Right atrium auricular region (tissue), 2 donors: ENCODE results near the gene TK2. TPM values are rescaled to one million over a fixed set of nuclear protein-coding genes. Genes with fewer than 3 reads are reported as not detected.
A peak's percentile ranks its signal among the peaks of the same experiment; 100 is the strongest.

Experiments used
- DNase-seq: peaks from one replicate; pipeline ENCODE4 v3.0.0-alpha.2; 2019; ENCODE audit warnings: low spot score
- H3K27ac ChIP-seq, 2 donors: fragments of 200-600 bp; sonication (generic); 1 replicate in 1 of 2; 2 replicates in 1 of 2; pipeline ENCODE4 v1.5.1; 2016 to 2019
- H3K27me3 ChIP-seq, 2 donors: fragments of 200-600 bp; sonication (generic); one replicate each; pipeline versions ENCODE4 v1.5.1 to v1.6.0; 2017 to 2019
- H3K36me3 ChIP-seq: fragments of 200-600 bp; sonication (generic); one replicate; pipeline ENCODE4 v1.5.1; 2016
- H3K4me1 ChIP-seq, 2 donors: fragments of 200-600 bp; sonication (generic); one replicate each; pipeline versions ENCODE4 v1.5.1 to v1.6.0; 2017 to 2019
- H3K4me3 ChIP-seq, 2 donors: fragments of 200-600 bp; sonication (generic); 1 replicate in 1 of 2; 2 replicates in 1 of 2; pipeline ENCODE4 v1.5.1; 2017 to 2019; ENCODE audit warnings: mild to moderate bottlenecking in 1 of 2, moderate library complexity in 1 of 2
- H3K9me3 ChIP-seq, 2 donors: fragments of 200-600 bp; sonication (generic); one replicate each; pipeline ENCODE4 v1.5.1; 2019
- CTCF ChIP-seq, 2 donors: fragments of 200-600 bp; sonication (generic); IDR thresholded peaks; one replicate each; pipeline ENCODE4 v1.5.1; 2019; ENCODE audit warnings: antibody characterized with exemption in 2 of 2
- total RNA-seq, 2 donors: library from RNA; depleted of rRNA; stranded (reverse); fragments of >200 nt; gene quantifications; one replicate each; pipeline ENCODE4 v1.1.0, GENCODE V29; 2016

The TK2 gene
- total RNA-seq, 2 donors from 2014 or later, result 20.7 to 24.5 TPM

GRCh38 chr16:66592241-66592640 is 42.3 kb upstream of the TK2 start:
- Histone ChIP-seq H3K4me1 (no peaks in the 10 kb centered on the region), H3K27me3 (no peaks in the 10 kb centered on the region), H3K4me3 (no peak overlapping the region), H3K36me3 (no peaks in the 10 kb centered on the region), H3K27ac (no peak overlapping the region), H3K9me3 (no peaks in the 10 kb centered on the region)
- TF ChIP-seq CTCF (IDR thresholded peaks at IDR 0.05), result no peak
- no peak for DNase-seq

GRCh38 chr16:66591018-66591417 is 41.1 kb upstream of the TK2 start:
- H3K4me3 ChIP-seq, result no peak overlapping the region
- no peaks in the 10 kb centered on the region for H3K36me3 ChIP-seq
- H3K4me1 ChIP-seq, result no peaks in the 10 kb centered on the region
- no peak overlapping the region for H3K27ac ChIP-seq
- H3K9me3 ChIP-seq, result no peaks in the 10 kb centered on the region
- no peak for TF ChIP-seq CTCF (IDR thresholded peaks at IDR 0.05)
- no peak for DNase-seq
- H3K27me3 ChIP-seq, result no peaks in the 10 kb centered on the region

- Histone ChIP-seq H3K4me3 (no peak overlapping the region), H3K36me3 (no peaks in the 10 kb centered on the region), H3K27me3 (no peaks in the 10 kb centered on the region), H3K27ac (no peak overlapping the region), H3K4me1 (no peaks in the 10 kb centered on the region), H3K9me3 (no peaks in the 10 kb centered on the region)
- TF ChIP-seq CTCF (IDR thresholded peaks at IDR 0.05), result no peak
- no peak for DNase-seq
Observed at GRCh38 chr16:66590322-66590721, 40.4 kb upstream of the TK2 start.

GRCh38 chr16:66588981-66589713 is 39.2 kb upstream of the TK2 start:
- Histone ChIP-seq H3K36me3 (no peaks in the 10 kb centered on the region), H3K27me3 (no peaks in the 10 kb centered on the region), H3K27ac (no peak overlapping the region), H3K4me3 (no peak overlapping the region), H3K4me1 (no peaks in the 10 kb centered on the region), H3K9me3 (no peaks in the 10 kb centered on the region)
- peak; percentile 27 to 64 for TF ChIP-seq CTCF (IDR thresholded peaks at IDR 0.05)
- DNase-seq, result no peak

GRCh38 chr16:66587881-66588600 is 38.1 kb upstream of the TK2 start:
- Histone ChIP-seq H3K4me3 (peak overlapping the region in 1 of 2 donors; percentile 19), H3K27me3 (no peaks in the 10 kb centered on the region), H3K9me3 (no peaks in the 10 kb centered on the region), H3K4me1 (no peaks in the 10 kb centered on the region), H3K27ac (no peak overlapping the region), H3K36me3 (no peaks in the 10 kb centered on the region)
- DNase-seq, result no peak
- no peak for TF ChIP-seq CTCF (IDR thresholded peaks at IDR 0.05)
